Thymus (tissue), 11 donors: Measurements from ENCODE around the gene OBP2A. TPM values are rescaled to one million over a fixed set of nuclear protein-coding genes. Genes with fewer than 3 reads are reported as not detected.
"Not testable (repeated sequence)": the region's sequence is repeated elsewhere in the genome, so short reads cannot be mapped to it uniquely, and the experiment has no call there.

ENCODE experiments used
- DNase-seq, 9 donors: peaks; one replicate each; pipeline ENCODE4 v3.0.0-alpha.2; 2013; ENCODE audit warnings: low spot score in 9 of 9, low read depth in 6 of 9, missing footprints in 1 of 9
- H3K27ac ChIP-seq, 2 donors: one replicate each; pipeline ENCODE4 v1.5.1; 2013; ENCODE audit warnings: control low read depth in 1 of 2, low read depth in 1 of 2, low read length in 1 of 2, mild to moderate bottlenecking in 1 of 2, moderate library complexity in 1 of 2
- H3K27me3 ChIP-seq, 2 donors: one replicate each; pipeline ENCODE4 v1.5.1; 2013; ENCODE audit warnings: low read length in 1 of 2; ENCODE audit not compliant: control insufficient read depth in 2 of 2, insufficient read depth in 1 of 2
- H3K36me3 ChIP-seq, 2 donors: one replicate each; pipeline ENCODE4 v1.5.1; 2013; ENCODE audit warnings: low read length in 1 of 2, mild to moderate bottlenecking in 1 of 2, moderate library complexity in 1 of 2; ENCODE audit not compliant: control insufficient read depth in 2 of 2, insufficient read depth in 2 of 2
- H3K4me1 ChIP-seq, 2 donors: one replicate each; pipeline ENCODE4 v1.5.1; 2013; ENCODE audit warnings: low read length in 2 of 2; ENCODE audit not compliant: control insufficient read depth in 2 of 2, insufficient read depth in 2 of 2
- H3K4me3 ChIP-seq, 2 donors: one replicate each; pipeline ENCODE4 v1.5.1; 2013; ENCODE audit warnings: low read length in 2 of 2, control low read depth in 1 of 2, mild to moderate bottlenecking in 1 of 2
- H3K9me3 ChIP-seq, 2 donors: one replicate each; pipeline ENCODE4 v1.5.1; 2013; ENCODE audit warnings: low read length in 1 of 2, mild to moderate bottlenecking in 1 of 2; ENCODE audit not compliant: control insufficient read depth in 2 of 2, insufficient read depth in 1 of 2
- WGBS: extraction: QIAGEN DNeasy Blood & Tissue Kit; methylation state at CpG from one replicate; pipeline ENCODE4 v1.1.7; 2013; 5-methylcytosine and 5-hydroxymethylcytosine counted together
- polyA plus RNA-seq: library from polyadenylated mRNA; stranded (reverse); fragments of 200-250 nt; gene quantifications from one replicate; pipeline ENCODE4 v1.2.3, GENCODE V29; 2013
- total RNA-seq: library from RNA; stranded (reverse); fragments of 120-200 nt; gene quantifications from one replicate; pipeline ENCODE4 v1.2.4, GENCODE V29; 2013
- donor health status: healthy.

The OBP2A gene
- total and polyA plus RNA-seq, 2 donors = 0.09 TPM; not detected in 1

- H3K4me1 ChIP-seq, H3K4me3 ChIP-seq, H3K27ac ChIP-seq, H3K9me3 ChIP-seq, H3K27me3 ChIP-seq, DNase-seq, H3K36me3 ChIP-seq: not testable (repeated sequence)
- 89% methylated on average over 26 of the region's 28 CpGs for WGBS
These were observed 3.8 kb downstream of the OBP2A start for GRCh38 chr9:135549478-135550343.

- no peaks in the 10 kb centered on the region for H3K4me1 ChIP-seq
- no peak for DNase-seq
- no peak overlapping the region for H3K27ac ChIP-seq
- H3K9me3 ChIP-seq = no peaks in the 10 kb centered on the region
- H3K4me3 ChIP-seq = no peak overlapping the region
- H3K36me3 ChIP-seq = no peaks in the 10 kb centered on the region
- 86% methylated on average over 17 of the region's 17 CpGs for WGBS
- no peaks in the 10 kb centered on the region for H3K27me3 ChIP-seq
These were observed 4.5 kb downstream of the OBP2A start for GRCh38 chr9:135550344-135550918.

- Histone ChIP-seq H3K4me3 (no peak overlapping the region), H3K27ac (no peak overlapping the region), H3K9me3 (no peaks in the 10 kb centered on the region), H3K36me3 (no peaks in the 10 kb centered on the region), H3K4me1 (no peaks in the 10 kb centered on the region), H3K27me3 (no peaks in the 10 kb centered on the region)
- WGBS = 47% methylated on average over 14 of the region's 14 CpGs
- no peak for DNase-seq
These were observed 5.1 kb downstream of the OBP2A start for GRCh38 chr9:135551031-135551430.

GRCh38 chr9:135551456-135551855 is 5.5 kb downstream of the OBP2A start:
- Histone ChIP-seq H3K9me3 (no peaks in the 10 kb centered on the region), H3K27me3 (no peaks in the 10 kb centered on the region), H3K36me3 (no peaks in the 10 kb centered on the region), H3K27ac (no peak overlapping the region), H3K4me1 (no peaks in the 10 kb centered on the region), H3K4me3 (no peak overlapping the region)
- no peak for DNase-seq
- 97% methylated on average over 13 of the region's 13 CpGs for WGBS

GRCh38 chr9:135552021-135552697 is 6.2 kb downstream of the OBP2A start:
- Histone ChIP-seq H3K4me1 (no peaks in the 10 kb centered on the region), H3K9me3 (no peaks in the 10 kb centered on the region), H3K27me3 (no peaks in the 10 kb centered on the region), H3K36me3 (no peaks in the 10 kb centered on the region), H3K4me3 (no peak overlapping the region), H3K27ac (no peak overlapping the region)
- DNase-seq = no peak
- 90% methylated on average over 18 of the region's 18 CpGs for WGBS

- Histone ChIP-seq H3K27ac (no peak overlapping the region), H3K9me3 (no peaks in the 10 kb centered on the region), H3K4me1 (no peaks in the 10 kb centered on the region), H3K4me3 (no peak overlapping the region), H3K27me3 (no peaks in the 10 kb centered on the region), H3K36me3 (no peaks in the 10 kb centered on the region)
- 93% methylated on average over 19 of the region's 19 CpGs for WGBS
- DNase-seq = no peak
These were observed 6.8 kb downstream of the OBP2A start for GRCh38 chr9:135552698-135553171.

GRCh38 chr9:135554718-135555117 is 8.8 kb downstream of the OBP2A start:
- no peak for DNase-seq
- Histone ChIP-seq H3K27ac (no peak overlapping the region), H3K4me3 (no peak overlapping the region), H3K27me3 (no peaks in the 10 kb centered on the region), H3K4me1 (no peaks in the 10 kb centered on the region), H3K36me3 (no peaks in the 10 kb centered on the region), H3K9me3 (no peaks in the 10 kb centered on the region)
- WGBS = 94% methylated on average over 4 of the region's 4 CpGs

- H3K27me3 ChIP-seq = no peaks in the 10 kb centered on the region
- DNase-seq = no peak
- no peak overlapping the region for H3K4me3 ChIP-seq
- no peaks in the 10 kb centered on the region for H3K36me3 ChIP-seq
- H3K4me1 ChIP-seq = no peaks in the 10 kb centered on the region
- 96% methylated on average over 5 of the region's 5 CpGs for WGBS
- no peak overlapping the region for H3K27ac ChIP-seq
- no peaks in the 10 kb centered on the region for H3K9me3 ChIP-seq
These were observed 9.3 kb downstream of the OBP2A start for GRCh38 chr9:135555203-135555602.

GRCh38 chr9:135555910-135556309 is 10.0 kb downstream of the OBP2A start:
- 78% methylated on average over 16 of the region's 16 CpGs for WGBS
- no peak overlapping the region for H3K4me3 ChIP-seq
- H3K36me3 ChIP-seq = no peaks in the 10 kb centered on the region
- H3K9me3 ChIP-seq = no peaks in the 10 kb centered on the region
- DNase-seq = no peak
- H3K4me1 ChIP-seq = no peaks in the 10 kb centered on the region
- H3K27ac ChIP-seq = no peak overlapping the region
- H3K27me3 ChIP-seq = no peaks in the 10 kb centered on the region
